Measurements from ENCODE around the gene TRIM26.

DNA sequence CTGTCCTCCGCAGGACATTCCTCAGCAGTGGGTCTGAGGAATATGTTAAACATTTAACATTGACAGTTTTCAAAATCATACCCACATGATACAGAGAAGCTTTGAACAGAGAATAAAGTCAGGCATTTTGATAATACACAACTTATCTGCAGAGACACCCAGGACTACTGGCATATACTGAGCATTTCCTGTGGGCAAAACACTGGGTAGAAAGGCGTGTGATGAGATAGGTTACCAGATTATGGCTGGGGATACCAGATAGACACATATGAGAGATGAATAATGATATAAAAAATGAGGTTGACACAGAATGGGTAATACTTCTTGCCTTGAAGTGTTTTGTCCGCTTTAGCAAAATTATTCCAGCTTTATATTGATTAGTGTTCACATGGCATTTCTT, 31.4 kb upstream of the TRIM26 start:
- TF ChIP-seq, protein P1, sequence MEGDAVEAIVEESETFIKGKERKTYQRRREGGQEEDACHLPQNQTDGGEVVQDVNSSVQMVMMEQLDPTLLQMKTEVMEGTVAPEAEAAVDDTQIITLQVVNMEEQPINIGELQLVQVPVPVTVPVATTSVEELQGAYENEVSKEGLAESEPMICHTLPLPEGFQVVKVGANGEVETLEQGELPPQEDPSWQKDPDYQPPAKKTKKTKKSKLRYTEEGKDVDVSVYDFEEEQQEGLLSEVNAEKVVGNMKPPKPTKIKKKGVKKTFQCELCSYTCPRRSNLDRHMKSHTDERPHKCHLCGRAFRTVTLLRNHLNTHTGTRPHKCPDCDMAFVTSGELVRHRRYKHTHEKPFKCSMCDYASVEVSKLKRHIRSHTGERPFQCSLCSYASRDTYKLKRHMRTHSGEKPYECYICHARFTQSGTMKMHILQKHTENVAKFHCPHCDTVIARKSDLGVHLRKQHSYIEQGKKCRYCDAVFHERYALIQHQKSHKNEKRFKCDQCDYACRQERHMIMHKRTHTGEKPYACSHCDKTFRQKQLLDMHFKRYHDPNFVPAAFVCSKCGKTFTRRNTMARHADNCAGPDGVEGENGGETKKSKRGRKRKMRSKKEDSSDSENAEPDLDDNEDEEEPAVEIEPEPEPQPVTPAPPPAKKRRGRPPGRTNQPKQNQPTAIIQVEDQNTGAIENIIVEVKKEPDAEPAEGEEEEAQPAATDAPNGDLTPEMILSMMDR (IDR thresholded peaks at IDR 0.05) = no peak
- TF ChIP-seq POLR2A (IDR thresholded peaks at IDR 0.05) = no peak
